Measurements from ENCODE around the gene NOP53.

The NOP53 gene

GRCh38 chr19:47720669-47721422 lies 24.5 kb upstream of the NOP53 start:
- no peak for TF ChIP-seq POLR2AphosphoS5 (IDR thresholded peaks at IDR 0.05; ENCODE audit: low read depth)
- no peak for TF ChIP-seq SPI1 (IDR thresholded peaks at IDR 0.05; ENCODE audit: borderline replicate concordance, low read depth)
- TF ChIP-seq GABPA (IDR thresholded peaks at IDR 0.05; ENCODE audit: low read depth) = no peak
- no peak for TF ChIP-seq CTCF (IDR thresholded peaks at IDR 0.05; ENCODE audit: insufficient read depth, low read length)
- no peak for TF ChIP-seq REST (IDR thresholded peaks at IDR 0.05; ENCODE audit: insufficient replicate concordance, low read depth)
- no peak for DNase-seq (ENCODE audit: low read depth in 1 of 2, low spot score in 1 of 2)
- no peak overlapping the region for H3K27ac ChIP-seq (replicated peaks)
- no peaks in the 10 kb centered on the region for H3K27me3 ChIP-seq (ENCODE audit: insufficient read depth, poor library complexity, severe bottlenecking)
- no peak overlapping the region for H3K4me3 ChIP-seq (replicated peaks; ENCODE audit: insufficient read depth, low read length)

- peak overlapping the region; percentile 28; the same call in 1 of the 2 replicates for H3K27ac ChIP-seq (replicated peaks)
- peak; percentile 81 to 92 for DNase-seq (ENCODE audit: low read depth in 1 of 2, low spot score in 1 of 2)
- no peaks in the 10 kb centered on the region for H3K27me3 ChIP-seq (ENCODE audit: insufficient read depth, poor library complexity, severe bottlenecking)
- peak overlapping the region; percentile 11 for H3K4me3 ChIP-seq (replicated peaks; ENCODE audit: insufficient read depth, low read length)
- TF ChIP-seq REST (IDR thresholded peaks at IDR 0.05; ENCODE audit: insufficient replicate concordance, low read depth) (no peak), POLR2AphosphoS5 (IDR thresholded peaks at IDR 0.05; ENCODE audit: low read depth) (no peak), GABPA (IDR thresholded peaks at IDR 0.05; ENCODE audit: low read depth) (no peak), CTCF (IDR thresholded peaks at IDR 0.05; ENCODE audit: insufficient read depth, low read length) (no peak), SPI1 (IDR thresholded peaks at IDR 0.05; ENCODE audit: borderline replicate concordance, low read depth) (no peak)
Measured at GRCh38 chr19:47723581-47723940, 21.8 kb upstream of the NOP53 start.

- TF ChIP-seq REST (IDR thresholded peaks at IDR 0.05; ENCODE audit: insufficient replicate concordance, low read depth) = no peak
- TF ChIP-seq POLR2AphosphoS5 (IDR thresholded peaks at IDR 0.05; ENCODE audit: low read depth) = no peak
- no peak for TF ChIP-seq SPI1 (IDR thresholded peaks at IDR 0.05; ENCODE audit: borderline replicate concordance, low read depth)
- TF ChIP-seq GABPA (IDR thresholded peaks at IDR 0.05; ENCODE audit: low read depth) = no peak
- TF ChIP-seq CTCF (IDR thresholded peaks at IDR 0.05; ENCODE audit: insufficient read depth, low read length) = no peak
- Histone ChIP-seq H3K27ac (replicated peaks) (peak overlapping the region; percentile 35), H3K4me3 (replicated peaks; ENCODE audit: insufficient read depth, low read length) (no peak overlapping the region), H3K27me3 (ENCODE audit: insufficient read depth, poor library complexity, severe bottlenecking) (peaks cover 5% of the 10 kb centered on the region)
- peak; percentile 70 to 85 for DNase-seq (ENCODE audit: low read depth in 1 of 2, low spot score in 1 of 2)
Measured at GRCh38 chr19:47725759-47726401, 19.5 kb upstream of the NOP53 start.
